CD4-positive, alpha-beta T cell treated with Interferon alpha-2 for 1 hour (primary cell): ENCODE results near the gene TIMM17B.
A peak's percentile ranks its signal among the peaks of the same experiment; 100 is the strongest.

Source experiments
- DNase-seq, 2 donors: peaks; one replicate each; pipeline ENCODE4 v3.0.0-alpha.2; 2020 to 2022

TIMM17B gene

GRCh38 chrX:48897625-48898306 is at the start of gene TIMM17B, which contains the start of gene PQBP1:
Gene TIMM17B (minus strand): TSS chrX:48897768. CDS start chrX:48897749, 19 bp downstream.
Gene PQBP1 (plus strand): TSS chrX:48897930. CDS start chrX:48898510, 580 bp downstream.
- peak; percentile 93 for DNase-seq

GRCh38 chrX:48945517-48946348 is 48.2 kb upstream of the TIMM17B start:
- DNase-seq: peak; percentile 60 to 69

- no peak for DNase-seq
These were observed 45.3 kb upstream of the TIMM17B start for GRCh38 chrX:48942895-48943294.

- peak in 1 of 2 donors; percentile 30 for DNase-seq
These were observed 42.9 kb upstream of the TIMM17B start for GRCh38 chrX:48940404-48940955.

GRCh38 chrX:48939524-48940228 is 42.1 kb upstream of the TIMM17B start:
- peak; percentile 68 to 71 for DNase-seq

- DNase-seq: peak; percentile 93 to 94
These were observed 41.3 kb upstream of the TIMM17B start for GRCh38 chrX:48938721-48939425.

- peak; percentile 95 to 96 for DNase-seq
These were observed 39.7 kb upstream of the TIMM17B start for GRCh38 chrX:48937054-48937907.

GRCh38 chrX:48936429-48937053 is 39.0 kb upstream of the TIMM17B start:
- DNase-seq: no peak

GRCh38 chrX:48935301-48935670 is 37.7 kb upstream of the TIMM17B start:
- DNase-seq: no peak

GRCh38 chrX:48934581-48935300 is 37.2 kb upstream of the TIMM17B start:
- DNase-seq: peak; percentile 69 to 81

- no peak for DNase-seq
These were observed 36.2 kb upstream of the TIMM17B start for GRCh38 chrX:48933757-48934156.

- no peak for DNase-seq
These were observed 30.3 kb upstream of the TIMM17B start for GRCh38 chrX:48927736-48928382.

- DNase-seq: no peak
These were observed 29.6 kb upstream of the TIMM17B start for GRCh38 chrX:48927123-48927522.

- no peak for DNase-seq
These were observed 26.7 kb upstream of the TIMM17B start for GRCh38 chrX:48924270-48924669.

- no peak for DNase-seq
These were observed 26.2 kb upstream of the TIMM17B start for GRCh38 chrX:48923771-48924170.

GRCh38 chrX:48920718-48921104 is 23.1 kb upstream of the TIMM17B start:
- no peak for DNase-seq

- DNase-seq: peak; percentile 47 to 68
These were observed 22.6 kb upstream of the TIMM17B start for GRCh38 chrX:48919947-48920717.

- DNase-seq: no peak
These were observed 21.8 kb upstream of the TIMM17B start for GRCh38 chrX:48919360-48919841.
